ENCODE results near the gene SSB.
"Not testable (repeated sequence)": the region's sequence is repeated elsewhere in the genome, so short reads cannot be mapped to it uniquely, and the experiment has no call there.

Gene SSB

DNA sequence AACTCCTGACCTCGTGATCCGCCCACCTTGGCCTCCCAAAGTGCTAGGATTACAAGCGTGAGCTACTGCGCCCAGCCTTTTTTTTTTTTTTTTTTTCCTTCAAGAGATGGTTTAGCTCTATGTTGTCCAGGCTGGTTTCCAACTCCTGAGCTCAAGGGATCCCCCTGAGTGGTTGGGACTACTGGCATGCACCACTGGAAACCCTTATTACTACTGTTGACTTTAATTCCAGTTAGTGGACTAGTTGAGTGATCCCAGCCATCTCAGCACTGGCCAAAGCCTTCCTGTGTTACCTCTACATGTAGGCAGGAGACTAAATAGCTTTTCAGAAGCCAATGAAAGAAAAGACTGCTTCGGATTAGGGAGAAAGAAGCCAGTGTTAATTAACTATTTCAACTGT is 8.1 kb upstream of the SSB start:
- DNase-seq, result no peak

DNA sequence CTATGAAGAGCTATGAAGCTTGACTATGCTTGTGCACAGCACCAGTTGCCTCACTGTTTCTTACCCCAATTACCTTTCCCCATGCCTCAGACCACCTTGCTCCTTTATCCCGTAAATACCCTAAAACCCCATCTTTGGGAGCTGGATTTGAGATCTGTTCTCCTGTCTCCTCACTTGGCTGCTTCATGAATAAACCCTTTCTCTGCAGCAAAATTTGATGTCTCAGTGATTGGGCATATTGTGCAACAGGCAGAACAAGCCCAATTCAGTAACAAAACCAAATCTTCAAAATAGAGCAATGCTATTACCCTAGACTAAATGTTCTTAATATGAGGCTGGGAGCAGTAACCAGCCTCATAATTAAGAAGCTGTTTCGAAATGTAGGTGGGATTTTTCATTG is 3.5 kb upstream of the SSB start:
- no peak for DNase-seq

DNA sequence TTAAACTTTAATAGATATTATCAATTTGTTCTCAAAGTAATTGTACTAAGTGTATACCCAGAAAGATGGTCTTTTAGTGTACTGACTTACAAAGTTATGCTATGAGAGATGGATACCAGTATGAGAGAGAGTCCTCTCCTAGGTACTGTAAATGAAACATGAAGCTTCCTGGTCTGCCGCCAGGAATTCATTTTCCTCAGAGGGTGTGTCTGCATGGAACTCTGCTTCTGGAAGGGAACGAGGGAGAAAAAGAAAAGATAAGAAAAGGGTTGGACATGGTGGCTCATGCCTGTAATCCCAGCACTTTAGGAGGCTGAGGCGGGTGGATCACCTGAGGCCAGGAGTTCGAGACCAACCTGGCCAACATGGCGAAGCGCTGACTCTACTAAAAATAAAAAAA is 2.2 kb upstream of the SSB start:
- no peak for DNase-seq

DNA sequence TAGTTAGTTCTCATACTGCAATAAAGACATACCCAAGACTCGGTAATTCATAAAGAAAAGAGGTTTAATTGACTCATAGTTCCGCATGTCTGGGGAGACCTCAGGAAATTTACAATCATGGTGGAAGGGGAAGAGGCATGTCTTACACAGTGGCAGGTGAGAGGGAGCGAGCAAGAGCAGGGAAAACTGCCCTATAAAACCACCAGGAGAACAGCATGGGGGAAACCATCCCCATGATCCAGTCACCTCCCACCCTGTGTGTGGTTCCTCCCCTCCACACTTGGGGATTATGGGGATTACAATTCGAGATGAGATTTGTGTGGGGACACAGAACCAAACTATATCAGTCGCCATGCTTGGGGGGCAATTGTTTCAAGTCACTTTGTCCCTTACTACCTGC is 1.1 kb upstream of the SSB start:
- no peak for DNase-seq

DNA sequence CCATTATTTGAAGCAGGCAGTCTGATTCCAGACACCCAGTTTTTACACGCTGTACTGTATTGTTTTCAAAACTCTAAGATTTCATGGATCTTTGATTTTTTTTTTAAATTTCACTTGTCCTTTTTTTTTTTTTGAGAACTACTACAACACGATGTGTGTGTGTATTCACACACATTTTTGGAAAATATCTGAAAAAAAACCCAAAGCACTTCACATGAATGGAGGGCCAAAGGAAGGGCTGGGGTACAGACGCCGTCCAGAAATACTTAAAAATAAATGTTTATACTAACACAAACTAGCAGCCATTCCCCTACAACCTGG is 314 bp upstream of the SSB start:
- DNase-seq, result no peak

DNA sequence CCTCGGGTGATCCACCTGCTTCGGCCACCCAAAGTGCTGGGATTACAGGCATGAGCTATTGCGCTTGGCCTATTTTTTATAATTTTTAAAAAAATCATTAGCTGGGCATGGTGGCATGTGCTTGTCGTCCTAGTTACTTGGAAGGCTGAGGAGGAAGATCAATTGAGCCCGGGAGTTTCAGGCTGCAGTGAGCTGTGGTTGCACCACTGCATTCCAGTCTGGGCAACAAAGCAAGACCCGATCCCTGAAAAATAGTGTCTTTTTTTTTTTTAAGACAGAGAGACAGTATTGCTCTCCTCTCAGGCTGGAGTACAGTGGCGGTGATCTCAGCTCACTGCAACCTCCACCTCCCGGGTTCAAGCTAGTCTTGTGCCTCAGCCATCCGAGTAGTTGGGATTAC is 4.8 kb downstream of the SSB start:
- DNase-seq, result no peak

DNA sequence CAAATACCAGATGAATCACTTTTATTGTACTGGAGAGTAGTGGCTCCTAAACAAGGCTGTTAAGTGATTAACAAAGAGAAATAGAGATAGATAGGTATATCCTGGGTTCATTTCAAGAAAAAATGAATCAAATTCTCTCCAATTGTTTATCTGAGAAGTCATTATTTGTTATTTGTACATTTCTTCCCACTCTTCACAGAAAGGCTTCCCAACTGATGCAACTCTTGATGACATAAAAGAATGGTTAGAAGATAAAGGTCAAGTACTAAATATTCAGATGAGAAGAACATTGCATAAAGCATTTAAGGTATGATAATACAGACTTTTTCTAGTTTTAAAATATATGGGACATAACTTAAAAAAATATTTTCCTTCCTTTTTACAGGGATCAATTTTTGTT is 7.9 kb downstream of the SSB start:
- DNase-seq, result no peak

DNA sequence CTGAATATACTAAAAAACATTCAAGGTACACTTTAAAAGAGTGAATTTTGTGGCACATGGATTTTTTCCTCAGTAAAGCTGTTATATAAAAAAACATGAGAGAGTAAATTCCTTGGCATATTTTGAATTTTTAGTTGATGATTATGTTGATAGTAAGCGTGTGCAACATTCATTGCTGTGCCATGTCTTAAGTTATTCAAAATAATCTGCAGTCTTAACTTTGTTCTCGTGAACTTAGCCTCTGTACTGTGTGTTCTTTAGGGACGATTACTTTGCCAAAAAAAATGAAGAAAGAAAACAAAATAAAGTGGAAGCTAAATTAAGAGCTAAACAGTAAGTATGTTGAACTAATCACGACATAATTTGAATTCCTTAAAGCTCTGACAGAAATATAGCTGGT is 9.6 kb downstream of the SSB start:
- no peak for DNase-seq

DNA sequence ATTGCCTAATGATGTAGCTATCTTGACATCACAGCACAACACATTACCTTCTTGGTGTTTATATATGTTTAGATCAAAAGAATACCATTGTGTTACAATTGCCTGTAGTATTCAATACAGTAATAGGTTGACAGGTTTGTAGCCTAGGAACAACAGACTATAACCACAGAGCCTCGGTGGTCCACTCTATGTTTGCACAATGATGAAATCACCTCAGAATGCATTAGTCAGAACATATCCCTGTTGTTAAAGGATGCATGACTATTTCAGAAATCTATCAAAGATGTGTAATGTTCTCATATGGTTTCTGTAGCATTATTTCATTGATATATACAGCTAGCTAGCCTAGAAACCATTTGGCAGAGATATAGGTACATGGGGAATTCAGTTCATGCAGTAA is 17.2 kb downstream of the SSB start:
- no peak for DNase-seq

DNA sequence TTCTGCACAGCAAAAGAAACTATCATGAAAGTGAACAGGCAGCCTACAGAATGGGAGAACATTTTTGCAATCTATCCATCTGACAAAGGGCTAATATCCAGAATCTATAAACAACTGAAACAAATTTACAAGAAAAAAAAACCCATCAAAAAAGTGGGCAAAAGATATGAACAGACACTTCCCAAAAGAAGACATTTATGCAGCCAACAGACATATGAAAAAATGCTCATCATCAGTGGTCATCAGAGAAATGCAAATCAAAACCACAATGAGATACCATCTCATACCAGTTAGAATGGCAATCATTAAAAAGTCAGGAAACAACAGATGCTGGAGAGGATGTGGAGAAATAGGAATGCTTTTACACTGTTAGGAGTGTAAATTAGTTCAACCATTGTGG is 18.3 kb downstream of the SSB start:
- not testable (repeated sequence) for DNase-seq

DNA sequence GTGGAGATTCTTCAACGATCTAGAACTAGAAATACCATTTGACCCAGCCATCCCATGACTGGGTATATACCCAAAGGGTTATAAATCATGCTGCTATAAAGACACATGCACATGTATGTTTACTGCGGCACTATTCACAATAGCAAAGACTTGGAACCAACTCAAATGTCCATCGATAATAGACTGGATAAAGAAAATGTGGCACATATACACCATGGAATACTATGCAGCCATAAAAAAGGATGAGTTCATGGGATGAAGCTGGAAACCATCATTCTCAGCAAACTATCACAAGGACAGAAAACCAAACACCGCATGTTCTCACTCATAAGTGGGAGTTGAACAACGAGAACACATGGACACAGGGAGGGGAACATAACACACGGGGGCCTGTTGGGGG is 18.7 kb downstream of the SSB start:
- not testable (repeated sequence) for DNase-seq

DNA sequence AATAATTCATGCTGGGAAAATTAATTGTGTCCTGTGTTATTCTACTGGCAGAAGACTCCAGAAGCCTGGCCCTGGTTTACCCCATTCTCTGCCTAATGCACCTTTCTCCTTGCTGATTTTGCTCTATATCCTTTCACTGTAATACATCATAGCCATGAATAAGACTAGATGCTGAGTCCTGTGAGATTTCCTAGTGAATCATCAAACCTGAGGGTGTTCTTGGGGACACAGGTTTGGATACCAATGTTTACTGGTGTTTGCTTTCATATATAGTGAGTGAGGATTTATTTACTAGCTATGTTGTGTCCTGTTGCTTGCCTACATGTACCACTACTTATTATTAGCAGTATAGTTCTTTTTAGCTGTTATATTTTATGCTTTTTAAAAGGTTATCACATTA is 19.6 kb downstream of the SSB start:
- DNase-seq, result no peak

DNA sequence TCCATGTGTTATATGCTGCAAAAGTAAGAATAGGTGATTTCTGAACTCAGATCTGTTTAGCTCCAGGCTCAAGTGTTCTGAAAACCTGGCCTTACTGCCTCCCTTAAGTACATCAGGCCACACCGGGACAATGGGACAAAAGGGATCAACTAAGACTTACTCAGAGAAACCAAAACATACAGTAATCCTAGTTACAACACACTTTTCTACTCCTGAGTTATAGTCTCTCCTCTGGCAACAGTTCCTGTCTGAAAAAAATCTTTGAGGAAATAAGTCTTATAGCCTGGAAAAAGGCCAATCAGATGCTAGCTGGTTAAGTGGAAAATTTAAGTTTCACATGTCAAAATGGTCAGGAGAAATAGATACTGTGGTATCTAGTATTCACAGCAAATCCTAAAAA is 20.4 kb downstream of the SSB start:
- no peak for DNase-seq

DNA sequence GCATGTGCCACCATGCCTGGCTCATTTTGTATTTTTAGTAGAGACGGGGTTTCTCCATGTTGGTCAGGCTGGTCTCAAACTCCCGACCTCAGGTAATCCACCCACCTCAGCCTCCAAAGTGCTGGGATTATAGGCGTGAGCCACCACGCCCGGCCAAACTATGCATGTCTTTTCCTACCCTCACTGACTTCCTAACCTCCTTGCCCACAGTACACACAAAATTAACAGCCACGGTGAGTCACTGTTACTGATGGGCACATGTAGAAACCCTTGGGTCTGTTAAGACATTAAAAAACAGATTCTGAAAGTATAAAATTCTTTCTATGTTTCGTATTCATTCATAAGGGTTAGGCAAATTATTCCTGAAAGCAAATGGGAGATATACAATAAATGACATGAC is 21.4 kb downstream of the SSB start:
- not testable (repeated sequence) for DNase-seq

DNA sequence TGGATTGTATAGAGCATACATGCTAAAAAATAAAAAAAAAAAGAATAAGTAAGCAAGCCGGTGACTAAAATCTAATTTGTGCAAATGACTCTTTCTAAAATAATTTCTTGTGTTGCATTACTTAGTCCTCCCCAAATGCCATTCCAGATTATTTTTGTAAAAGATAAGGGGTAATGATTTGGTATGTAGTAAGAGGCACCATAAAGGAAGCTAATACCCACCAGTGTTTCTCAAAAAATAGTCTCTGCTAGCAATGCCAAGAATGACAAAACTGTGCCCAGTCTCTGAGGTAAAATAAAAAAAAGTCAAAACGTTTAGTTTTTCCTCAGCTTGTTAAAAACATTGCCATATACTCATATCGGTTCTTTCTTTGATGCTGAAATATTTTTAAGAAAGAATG is 23.4 kb downstream of the SSB start:
- no peak for DNase-seq

DNA sequence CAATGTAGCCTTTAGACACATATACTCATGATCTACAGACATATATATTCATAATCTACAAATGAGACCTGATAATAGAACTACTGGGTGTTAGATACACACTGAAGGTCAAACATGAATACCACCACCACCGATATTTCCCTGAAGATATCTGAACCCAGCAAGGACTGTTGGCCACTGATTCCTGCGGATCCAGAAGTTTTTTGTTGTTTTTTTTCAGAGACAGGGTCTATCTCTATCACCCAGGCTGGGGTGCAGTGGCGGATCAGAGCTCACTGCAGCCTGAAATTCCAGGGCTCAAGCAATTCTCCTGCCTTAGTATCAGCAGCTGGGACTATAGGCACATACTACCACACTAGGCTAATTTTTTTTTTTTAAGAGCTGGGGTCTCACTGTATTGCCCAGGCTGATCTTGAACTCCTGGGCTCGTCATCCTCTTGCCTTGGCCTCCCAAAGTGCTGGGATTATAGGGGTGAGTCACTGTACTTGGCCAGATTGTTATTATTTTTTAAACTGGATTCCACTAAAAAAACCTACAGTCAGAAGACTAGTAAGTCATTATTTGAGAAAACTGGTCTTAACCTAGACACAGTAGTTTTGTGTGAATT is 24.2 kb downstream of the SSB start:
- no peak for DNase-seq

DNA sequence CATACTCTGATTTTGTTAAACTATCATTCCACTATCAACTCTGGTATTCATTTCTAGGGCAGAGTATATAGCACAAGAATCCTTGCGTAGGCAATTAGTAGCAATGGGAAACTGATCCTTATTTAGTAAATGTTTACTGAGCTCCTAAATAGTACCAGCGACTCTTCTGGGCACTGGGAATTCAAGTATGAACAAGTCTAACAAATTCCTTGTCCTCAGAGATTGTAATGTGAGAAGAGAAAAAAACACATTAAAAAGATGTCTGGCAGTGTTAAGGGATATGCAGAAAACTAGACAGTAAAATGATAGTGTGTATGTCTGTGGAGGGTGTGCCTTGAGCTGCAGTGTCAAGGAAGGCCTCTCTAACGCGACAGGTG is 25.3 kb downstream of the SSB start:
- no peak for DNase-seq

DNA sequence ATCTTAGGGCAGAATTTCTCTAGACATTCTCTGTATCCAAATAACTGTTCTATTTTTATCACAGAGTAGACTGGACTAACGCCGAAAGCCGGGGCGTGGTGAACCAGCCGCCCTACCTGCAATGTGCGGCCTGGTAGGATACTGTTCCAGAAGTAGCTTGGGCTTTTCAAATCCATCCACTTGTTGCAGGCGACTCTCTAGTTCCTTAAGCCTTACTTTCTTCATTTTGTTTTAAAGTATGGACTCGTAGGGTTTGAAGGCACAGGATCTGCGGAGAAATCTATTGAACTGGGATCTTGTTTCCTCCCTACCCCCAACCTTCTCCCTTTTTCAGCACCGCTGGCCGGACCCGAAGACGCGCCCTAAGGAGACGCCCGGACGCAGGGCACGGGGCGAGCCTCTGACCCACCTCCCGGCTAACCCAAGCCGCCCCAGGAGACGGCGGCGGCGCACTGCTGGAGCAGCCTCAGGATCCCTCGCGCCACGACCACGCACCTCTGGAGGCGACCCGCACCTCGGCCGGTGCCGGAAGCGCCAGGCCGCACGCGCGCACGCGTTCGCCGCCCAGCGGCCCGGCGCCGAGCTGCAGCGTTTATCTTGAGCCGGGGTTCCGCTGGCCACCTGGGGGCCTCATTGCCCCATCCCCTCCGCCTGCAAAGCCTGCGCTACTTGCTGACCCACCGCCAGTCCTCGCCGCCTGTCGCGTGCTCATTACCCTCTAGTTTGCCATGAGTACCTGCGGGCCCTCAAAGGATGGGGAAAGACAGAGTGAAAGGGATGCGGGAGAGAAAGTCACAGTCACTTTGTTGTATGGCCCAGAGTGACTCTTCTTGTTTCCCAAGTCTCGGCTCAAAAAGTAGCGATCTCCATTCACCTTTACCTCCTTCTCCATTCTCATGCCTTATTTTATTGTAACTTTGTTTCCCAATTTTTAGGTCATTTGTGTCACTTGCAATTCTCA is 26.0 kb downstream of the SSB start, which contains the start of gene METTL5:
METTL5 (minus strand) TSS at position 533 of the 961 bp plus-strand sequence; CDS start at position 225, 308 bp downstream.
- DNase-seq, result peak; percentile 89

DNA sequence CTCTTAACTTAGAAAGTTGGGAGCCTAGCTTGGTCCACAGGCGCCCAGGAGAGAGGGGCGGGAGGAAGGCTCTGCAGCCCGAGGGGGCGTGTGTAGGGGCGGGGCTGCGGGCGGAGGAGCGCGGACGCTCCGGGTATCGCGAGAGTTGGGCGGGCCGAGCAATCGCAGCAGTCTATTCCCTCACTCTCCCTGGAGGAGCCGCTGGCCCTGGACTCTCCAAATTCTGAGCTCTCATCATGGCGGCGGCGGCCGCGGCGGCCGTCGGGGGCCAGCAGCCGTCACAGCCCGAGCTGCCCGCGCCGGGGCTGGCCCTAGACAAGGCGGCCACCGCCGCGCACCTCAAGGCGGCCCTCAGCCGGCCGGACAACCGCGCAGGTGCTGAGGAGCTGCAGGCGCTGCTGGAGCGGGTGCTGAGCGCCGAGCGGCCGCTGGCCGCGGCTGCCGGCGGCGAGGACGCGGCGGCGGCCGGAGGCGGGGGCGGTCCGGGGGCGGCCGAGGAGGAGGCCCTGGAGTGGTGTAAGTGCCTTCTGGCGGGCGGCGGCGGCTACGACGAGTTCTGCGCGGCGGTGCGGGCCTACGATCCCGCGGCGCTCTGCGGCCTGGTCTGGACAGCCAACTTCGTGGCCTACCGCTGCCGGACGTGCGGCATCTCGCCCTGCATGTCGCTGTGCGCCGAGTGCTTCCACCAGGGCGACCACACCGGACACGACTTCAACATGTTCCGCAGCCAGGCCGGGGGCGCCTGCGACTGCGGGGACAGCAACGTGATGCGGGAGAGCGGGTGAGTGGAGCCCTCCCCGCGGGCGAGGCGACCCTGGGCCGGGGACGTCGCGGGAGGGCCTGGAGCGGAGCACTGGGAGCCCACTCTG is 28.8 kb downstream of the SSB start, which contains the start of gene UBR3:
UBR3 (plus strand) TSS at position 183 of the 869 bp plus-strand sequence; CDS start at position 237, 54 bp downstream.
- DNase-seq, result peak; percentile 95

DNA sequence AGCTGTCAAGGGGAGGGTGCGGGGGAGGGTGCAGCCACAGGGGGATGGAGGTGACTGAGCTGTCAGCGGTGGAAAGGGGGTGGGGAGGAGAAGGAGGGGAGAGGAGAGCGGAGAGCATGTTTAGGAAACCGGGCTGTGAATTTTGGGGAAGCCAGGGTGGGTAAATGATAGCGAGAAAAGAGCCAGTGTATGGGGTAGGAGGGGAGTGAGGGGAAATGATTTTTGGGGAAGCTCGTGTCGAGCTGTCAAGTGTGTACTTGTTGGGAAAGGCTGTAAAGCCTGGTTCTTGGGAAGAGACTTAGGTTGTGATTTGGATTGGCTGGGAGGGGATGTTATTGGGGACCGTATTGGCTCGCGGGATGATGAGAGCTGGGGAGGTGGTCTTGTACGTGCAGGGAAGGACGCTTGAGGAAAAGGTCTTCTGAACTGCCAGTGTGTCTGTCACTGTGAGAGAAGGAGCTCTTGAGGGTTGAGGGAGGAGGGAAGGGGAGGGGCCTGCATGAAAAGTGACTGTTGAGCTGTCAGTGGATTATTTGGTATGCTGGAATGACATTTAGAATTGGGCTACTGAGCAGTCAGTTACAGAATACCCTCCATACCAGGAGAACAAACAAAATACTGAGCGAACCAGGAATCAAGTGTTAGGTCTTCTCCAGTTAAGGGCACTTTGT is 29.6 kb downstream of the SSB start:
- peak; percentile 68 for DNase-seq

DNA sequence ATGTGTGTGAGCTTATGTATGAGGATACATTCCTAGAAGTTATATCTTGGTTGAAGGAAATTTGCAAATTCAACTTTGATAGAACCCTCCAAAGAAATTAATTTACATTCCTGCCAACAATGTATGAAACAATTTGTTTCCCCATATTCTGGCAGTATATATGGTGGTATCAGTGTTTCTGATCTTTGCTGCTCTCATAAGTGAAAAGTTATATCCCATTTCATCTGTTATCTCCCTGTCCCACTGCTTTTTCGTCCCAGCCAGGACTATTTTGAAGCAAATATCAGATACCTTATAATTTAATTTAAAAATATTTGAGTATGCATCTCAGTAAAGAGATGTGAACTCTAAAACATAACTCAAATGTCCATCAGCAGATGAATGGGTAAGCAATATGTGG is 35.7 kb downstream of the SSB start:
- no peak for DNase-seq

DNA sequence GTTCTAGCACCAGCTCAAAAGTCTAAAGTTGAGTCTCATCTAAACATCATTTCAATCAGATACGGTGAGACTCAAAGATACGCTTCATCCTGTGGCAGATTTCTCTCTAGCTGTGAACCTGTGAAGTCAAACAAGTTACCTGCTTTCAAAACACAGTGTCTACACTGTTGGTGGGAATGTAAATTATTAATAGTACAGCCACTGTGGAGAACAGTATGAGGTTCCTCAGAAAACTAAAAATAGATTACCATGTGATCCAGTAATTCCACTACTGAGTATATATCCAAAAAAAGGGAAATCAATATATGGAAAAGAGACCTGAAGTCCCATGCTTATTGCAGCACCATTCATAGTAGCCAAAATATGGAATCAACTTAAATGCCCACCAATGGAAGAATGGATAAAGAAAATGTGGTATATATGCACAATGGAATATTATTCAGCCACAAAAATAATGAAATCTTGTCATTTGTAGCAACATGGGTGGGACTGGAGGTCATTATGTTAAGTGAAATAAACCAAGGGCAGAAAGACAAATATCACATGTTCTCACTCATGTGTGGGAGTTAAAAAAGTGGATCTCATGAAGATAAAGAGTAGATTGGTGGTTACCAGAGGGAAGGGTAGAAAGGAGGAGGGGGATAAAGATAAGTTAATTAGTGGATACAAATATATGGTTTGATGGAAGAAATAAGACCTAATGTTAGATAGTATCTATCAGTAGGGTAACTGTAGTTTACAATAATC is 40.2 kb downstream of the SSB start:
- no peak for DNase-seq

All from RPMI8226 (cell line).